Lung (tissue), 12 donors: ENCODE results near the gene UNC45A. TPM values are rescaled to one million over a fixed set of nuclear protein-coding genes. Genes with fewer than 3 reads are reported as not detected.

Experiments
- ATAC-seq: fragments of 200-7000 bp; cut with Tn5 transposase; one replicate; pipeline ENCODE4 v1.9.1; 2020; ENCODE audit warnings: moderate number of reproducible peaks; ENCODE audit not compliant: insufficient read depth, low FRiP score
- DNase-seq, 3 donors: peaks; one replicate each; pipeline ENCODE4 v3.0.0-alpha.2; 2013 to 2017
- H3K27ac ChIP-seq, 2 donors: one replicate each; pipeline ENCODE4 v1.5.1; 2013; ENCODE audit warnings: mild to moderate bottlenecking in 2 of 2, moderate library complexity in 2 of 2, control low read depth in 1 of 2, inconsistent platforms in 1 of 2, low read depth in 1 of 2, low read length in 1 of 2
- H3K27me3 ChIP-seq, 3 donors: one replicate each; pipeline ENCODE4 v1.5.1; 2013; ENCODE audit warnings: low read length in 2 of 3; ENCODE audit not compliant: control insufficient read depth in 3 of 3, insufficient read depth in 3 of 3
- H3K36me3 ChIP-seq, 4 donors: one replicate each; pipeline ENCODE4 v1.5.1; 2013; ENCODE audit warnings: low read length in 4 of 4, mild to moderate bottlenecking in 1 of 4, moderate library complexity in 1 of 4; ENCODE audit not compliant: control insufficient read depth in 4 of 4, insufficient read depth in 4 of 4
- H3K4me1 ChIP-seq, 5 donors: one replicate each; pipeline ENCODE4 v1.5.1; 2013; ENCODE audit warnings: low read length in 5 of 5, mild to moderate bottlenecking in 2 of 5, moderate library complexity in 1 of 5; ENCODE audit not compliant: control insufficient read depth in 5 of 5, insufficient read depth in 5 of 5
- H3K4me3 ChIP-seq: one replicate; pipeline ENCODE4 v1.5.1; 2013; ENCODE audit warnings: mild to moderate bottlenecking, control low read depth, moderate library complexity
- H3K9ac ChIP-seq, 2 donors: one replicate each; pipeline ENCODE4 v1.5.1; 2013; ENCODE audit warnings: low read length in 2 of 2, control low read depth in 1 of 2; ENCODE audit not compliant: insufficient read depth in 1 of 2
- H3K9me3 ChIP-seq, 4 donors: one replicate each; pipeline ENCODE4 v1.5.1; 2013; ENCODE audit warnings: low read length in 3 of 4, mild to moderate bottlenecking in 1 of 4, moderate library complexity in 1 of 4; ENCODE audit not compliant: control insufficient read depth in 4 of 4, insufficient read depth in 3 of 4
- WGBS, 2 donors: extraction: QIAGEN DNeasy Blood & Tissue Kit; methylation state at CpG; one replicate each; pipeline ENCODE4 v1.1.7; 2013; 5-methylcytosine and 5-hydroxymethylcytosine counted together
- polyA plus RNA-seq, 2 donors: library from polyadenylated mRNA; stranded (reverse); fragments of 200-250 nt; gene quantifications; one replicate each; pipeline ENCODE4 v1.2.1, GENCODE V29; 2013
- total RNA-seq, 2 donors: library from RNA; depleted of rRNA in 1 of 2; stranded (reverse); fragments of >200 nt in 1 of 2; gene quantifications; one replicate each; pipeline ENCODE4 v1.2.1, GENCODE V29; 2014 to 2021
- TF ChIP-seq, protein P1 (sequence below): IDR thresholded peaks from 2 replicates; pipeline ENCODE4 v1.5.1; 2012; ENCODE audit warnings: mild to moderate bottlenecking; ENCODE audit errors: control extremely low read depth, extremely low read depth
- donor health status: control.
- donor health status: control.
- donor health status: Bipolar disorder and iron deficiency.
- donor health status: healthy.
- donor health status: DM: yes; HTN: yes; CAD: no.

The UNC45A gene
- total and polyA plus RNA-seq, 4 donors: 34.4 to 59.6 (median 53.3) TPM

DNA sequence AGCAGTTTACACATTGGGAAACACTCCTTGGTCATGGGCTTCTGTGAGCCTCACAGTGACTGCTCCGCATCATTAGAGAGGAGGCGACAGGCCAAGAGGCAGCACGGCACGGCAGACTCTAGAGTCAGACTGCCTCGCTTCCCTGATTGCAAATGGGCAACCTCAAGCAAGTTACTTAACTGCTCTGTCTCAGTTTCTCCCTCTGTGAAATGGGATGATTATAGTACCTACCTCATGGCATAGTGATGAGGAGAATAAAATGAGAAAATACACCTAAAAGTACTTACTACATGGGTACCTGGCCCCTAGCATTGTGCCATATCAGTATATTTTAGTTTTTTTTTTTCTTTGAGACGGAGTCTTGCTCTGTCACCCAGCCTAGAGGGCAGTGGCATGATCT is 15.6 kb downstream of the UNC45A start:
- TF ChIP-seq, protein P1, sequence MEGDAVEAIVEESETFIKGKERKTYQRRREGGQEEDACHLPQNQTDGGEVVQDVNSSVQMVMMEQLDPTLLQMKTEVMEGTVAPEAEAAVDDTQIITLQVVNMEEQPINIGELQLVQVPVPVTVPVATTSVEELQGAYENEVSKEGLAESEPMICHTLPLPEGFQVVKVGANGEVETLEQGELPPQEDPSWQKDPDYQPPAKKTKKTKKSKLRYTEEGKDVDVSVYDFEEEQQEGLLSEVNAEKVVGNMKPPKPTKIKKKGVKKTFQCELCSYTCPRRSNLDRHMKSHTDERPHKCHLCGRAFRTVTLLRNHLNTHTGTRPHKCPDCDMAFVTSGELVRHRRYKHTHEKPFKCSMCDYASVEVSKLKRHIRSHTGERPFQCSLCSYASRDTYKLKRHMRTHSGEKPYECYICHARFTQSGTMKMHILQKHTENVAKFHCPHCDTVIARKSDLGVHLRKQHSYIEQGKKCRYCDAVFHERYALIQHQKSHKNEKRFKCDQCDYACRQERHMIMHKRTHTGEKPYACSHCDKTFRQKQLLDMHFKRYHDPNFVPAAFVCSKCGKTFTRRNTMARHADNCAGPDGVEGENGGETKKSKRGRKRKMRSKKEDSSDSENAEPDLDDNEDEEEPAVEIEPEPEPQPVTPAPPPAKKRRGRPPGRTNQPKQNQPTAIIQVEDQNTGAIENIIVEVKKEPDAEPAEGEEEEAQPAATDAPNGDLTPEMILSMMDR: no peak
- no peak overlapping the region for H3K27ac ChIP-seq
- 98% methylated on average over 6 of the region's 6 CpGs for WGBS, 2 donors
- H3K36me3 ChIP-seq: peaks cover 2 to 61% (median 34%) of the 10 kb centered on the region in 4 donors
- DNase-seq (no peak), ATAC-seq (no peak)
- no peaks in the 10 kb centered on the region for H3K9me3 ChIP-seq
- no peak overlapping the region for H3K9ac ChIP-seq
- H3K27me3 ChIP-seq: no peaks in the 10 kb centered on the region
- peaks cover 0 to 6% (median 0%) of the 10 kb centered on the region in 5 donors for H3K4me1 ChIP-seq
- no peak overlapping the region for H3K4me3 ChIP-seq

GRCh38 chr15:90952901-90953677 is 18.0 kb downstream of the UNC45A start:
- no peak overlapping the region for H3K27ac ChIP-seq
- H3K9me3 ChIP-seq: no peaks in the 10 kb centered on the region
- H3K36me3 ChIP-seq: peaks cover 2 to 42% (median 29%) of the 10 kb centered on the region in 4 donors
- no peak overlapping the region for H3K9ac ChIP-seq
- WGBS, 2 donors: 91 to 94% methylated on average over 14 of the region's 14 CpGs
- TF ChIP-seq, protein P1: no peak
- no peaks in the 10 kb centered on the region for H3K27me3 ChIP-seq
- DNase-seq (no peak), ATAC-seq (no peak)
- no peak overlapping the region for H3K4me3 ChIP-seq
- peaks cover 0 to 19% (median 9%) of the 10 kb centered on the region in 5 donors for H3K4me1 ChIP-seq

GRCh38 chr15:90953947-90954711 is 19.0 kb downstream of the UNC45A start:
- H3K27me3 ChIP-seq: no peaks in the 10 kb centered on the region
- no peak overlapping the region for H3K4me3 ChIP-seq
- H3K9me3 ChIP-seq: no peaks in the 10 kb centered on the region
- H3K9ac ChIP-seq: no peak overlapping the region
- TF ChIP-seq, protein P1: no peak
- 76 to 79% methylated on average over 15 to 16 of the region's 16 CpGs for WGBS, 2 donors
- peak overlapping the region in 1 of 2 donors; percentile 96 for H3K27ac ChIP-seq
- H3K4me1 ChIP-seq: peaks cover 0 to 19% (median 9%) of the 10 kb centered on the region in 5 donors
- peaks cover 2 to 34% (median 25%) of the 10 kb centered on the region in 4 donors for H3K36me3 ChIP-seq
- DNase-seq (no peak), ATAC-seq (no peak)
